Lung (tissue), 12 donors: ENCODE measurements around the gene GRM5. TPM values are rescaled to one million over a fixed set of nuclear protein-coding genes. Genes with fewer than 3 reads are reported as not detected.
"Not testable (repeated sequence)": the region's sequence is repeated elsewhere in the genome, so short reads cannot be mapped to it uniquely, and the experiment has no call there.

ENCODE experiments used
- ATAC-seq: fragments of 200-7000 bp; cut with Tn5 transposase; one replicate; pipeline ENCODE4 v1.9.1; 2020; ENCODE audit warnings: moderate number of reproducible peaks; ENCODE audit not compliant: insufficient read depth, low FRiP score
- DNase-seq, 3 donors: peaks; one replicate each; pipeline ENCODE4 v3.0.0-alpha.2; 2013 to 2017
- H3K27ac ChIP-seq, 2 donors: one replicate each; pipeline ENCODE4 v1.5.1; 2013; ENCODE audit warnings: mild to moderate bottlenecking in 2 of 2, moderate library complexity in 2 of 2, control low read depth in 1 of 2, inconsistent platforms in 1 of 2, low read depth in 1 of 2, low read length in 1 of 2
- H3K27me3 ChIP-seq, 3 donors: one replicate each; pipeline ENCODE4 v1.5.1; 2013; ENCODE audit warnings: low read length in 2 of 3; ENCODE audit not compliant: control insufficient read depth in 3 of 3, insufficient read depth in 3 of 3
- H3K36me3 ChIP-seq, 4 donors: one replicate each; pipeline ENCODE4 v1.5.1; 2013; ENCODE audit warnings: low read length in 4 of 4, mild to moderate bottlenecking in 1 of 4, moderate library complexity in 1 of 4; ENCODE audit not compliant: control insufficient read depth in 4 of 4, insufficient read depth in 4 of 4
- H3K4me1 ChIP-seq, 5 donors: one replicate each; pipeline ENCODE4 v1.5.1; 2013; ENCODE audit warnings: low read length in 5 of 5, mild to moderate bottlenecking in 2 of 5, moderate library complexity in 1 of 5; ENCODE audit not compliant: control insufficient read depth in 5 of 5, insufficient read depth in 5 of 5
- H3K4me3 ChIP-seq: one replicate; pipeline ENCODE4 v1.5.1; 2013; ENCODE audit warnings: mild to moderate bottlenecking, control low read depth, moderate library complexity
- H3K9ac ChIP-seq, 2 donors: one replicate each; pipeline ENCODE4 v1.5.1; 2013; ENCODE audit warnings: low read length in 2 of 2, control low read depth in 1 of 2; ENCODE audit not compliant: insufficient read depth in 1 of 2
- H3K9me3 ChIP-seq, 4 donors: one replicate each; pipeline ENCODE4 v1.5.1; 2013; ENCODE audit warnings: low read length in 3 of 4, mild to moderate bottlenecking in 1 of 4, moderate library complexity in 1 of 4; ENCODE audit not compliant: control insufficient read depth in 4 of 4, insufficient read depth in 3 of 4
- WGBS, 2 donors: extraction: QIAGEN DNeasy Blood & Tissue Kit; methylation state at CpG; one replicate each; pipeline ENCODE4 v1.1.7; 2013; 5-methylcytosine and 5-hydroxymethylcytosine counted together
- polyA plus RNA-seq, 2 donors: library from polyadenylated mRNA; stranded (reverse); fragments of 200-250 nt; gene quantifications; one replicate each; pipeline ENCODE4 v1.2.1, GENCODE V29; 2013
- total RNA-seq, 2 donors: library from RNA; depleted of rRNA in 1 of 2; stranded (reverse); fragments of >200 nt in 1 of 2; gene quantifications; one replicate each; pipeline ENCODE4 v1.2.1, GENCODE V29; 2014 to 2021
- TF ChIP-seq, protein P1 (sequence below): IDR thresholded peaks from 2 replicates; pipeline ENCODE4 v1.5.1; 2012; ENCODE audit warnings: mild to moderate bottlenecking; ENCODE audit errors: control extremely low read depth, extremely low read depth
- donor health status: control.
- donor health status: control.
- donor health status: Bipolar disorder and iron deficiency.
- donor health status: healthy.
- donor health status: DM: yes; HTN: yes; CAD: no.

GRM5 gene
- total and polyA plus RNA-seq, 4 donors: 0.02 to 1.2 (median 0.35) TPM

- WGBS, 2 donors: 82 to 85% methylated on average over 1 of the region's 1 CpG
- H3K4me1 ChIP-seq, H3K9me3 ChIP-seq: not testable (repeated sequence)
Observed at GRCh38 chr11:88917065-88917464, 148.7 kb downstream of the GRM5 start.

GRCh38 chr11:88909500-88909899 is 156.3 kb downstream of the GRM5 start:
- WGBS, 2 donors: 79 to 85% methylated on average over 2 of the region's 2 CpGs
- no peak for DNase-seq
- no peak overlapping the region for H3K27ac ChIP-seq
- ATAC-seq: no peak
- no peak overlapping the region for H3K9ac ChIP-seq
- H3K4me1 ChIP-seq: no peaks in the 10 kb centered on the region
- H3K9me3 ChIP-seq: no peaks in the 10 kb centered on the region
- H3K36me3 ChIP-seq: no peaks in the 10 kb centered on the region
- H3K27me3 ChIP-seq: no peaks in the 10 kb centered on the region
- TF ChIP-seq, protein P1, sequence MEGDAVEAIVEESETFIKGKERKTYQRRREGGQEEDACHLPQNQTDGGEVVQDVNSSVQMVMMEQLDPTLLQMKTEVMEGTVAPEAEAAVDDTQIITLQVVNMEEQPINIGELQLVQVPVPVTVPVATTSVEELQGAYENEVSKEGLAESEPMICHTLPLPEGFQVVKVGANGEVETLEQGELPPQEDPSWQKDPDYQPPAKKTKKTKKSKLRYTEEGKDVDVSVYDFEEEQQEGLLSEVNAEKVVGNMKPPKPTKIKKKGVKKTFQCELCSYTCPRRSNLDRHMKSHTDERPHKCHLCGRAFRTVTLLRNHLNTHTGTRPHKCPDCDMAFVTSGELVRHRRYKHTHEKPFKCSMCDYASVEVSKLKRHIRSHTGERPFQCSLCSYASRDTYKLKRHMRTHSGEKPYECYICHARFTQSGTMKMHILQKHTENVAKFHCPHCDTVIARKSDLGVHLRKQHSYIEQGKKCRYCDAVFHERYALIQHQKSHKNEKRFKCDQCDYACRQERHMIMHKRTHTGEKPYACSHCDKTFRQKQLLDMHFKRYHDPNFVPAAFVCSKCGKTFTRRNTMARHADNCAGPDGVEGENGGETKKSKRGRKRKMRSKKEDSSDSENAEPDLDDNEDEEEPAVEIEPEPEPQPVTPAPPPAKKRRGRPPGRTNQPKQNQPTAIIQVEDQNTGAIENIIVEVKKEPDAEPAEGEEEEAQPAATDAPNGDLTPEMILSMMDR: no peak
- H3K4me3 ChIP-seq: no peak overlapping the region

More at GRCh38 chr11:88917065-88917464, 148.7 kb downstream of the GRM5 start:
- ATAC-seq, H3K4me3 ChIP-seq, H3K27me3 ChIP-seq, H3K36me3 ChIP-seq, H3K27ac ChIP-seq, H3K9ac ChIP-seq, DNase-seq: not testable (repeated sequence)

GRCh38 chr11:88901436-88901835 is 164.3 kb downstream of the GRM5 start:
- not testable (repeated sequence) for H3K9ac ChIP-seq, H3K4me3 ChIP-seq, H3K27me3 ChIP-seq, H3K36me3 ChIP-seq, H3K4me1 ChIP-seq, H3K9me3 ChIP-seq, H3K27ac ChIP-seq, DNase-seq, ATAC-seq
- WGBS, 2 donors: 63 to 67% methylated on average over 2 of the region's 2 CpGs

- not testable (repeated sequence) for H3K9me3 ChIP-seq, H3K36me3 ChIP-seq, H3K27ac ChIP-seq, H3K9ac ChIP-seq, H3K27me3 ChIP-seq, H3K4me3 ChIP-seq, H3K4me1 ChIP-seq, ATAC-seq, DNase-seq
- WGBS, 2 donors: 84 to 86% methylated on average over 1 of the region's 1 CpG
Observed at GRCh38 chr11:88888855-88889254, 176.9 kb downstream of the GRM5 start.

GRCh38 chr11:88886796-88887195 is 179.0 kb downstream of the GRM5 start:
- WGBS, 2 donors: 52 to 53% methylated on average over 3 of the region's 3 CpGs
- no peak for ATAC-seq
- H3K4me3 ChIP-seq: no peak overlapping the region
- H3K9ac ChIP-seq: no peak overlapping the region
- H3K36me3 ChIP-seq: no peaks in the 10 kb centered on the region
- peaks cover 0 to 9% (median 4%) of the 10 kb centered on the region in 4 donors for H3K9me3 ChIP-seq
- TF ChIP-seq, protein P1: no peak
- H3K4me1 ChIP-seq: no peaks in the 10 kb centered on the region
- no peak for DNase-seq
- no peak overlapping the region for H3K27ac ChIP-seq
- no peaks in the 10 kb centered on the region for H3K27me3 ChIP-seq

DNA sequence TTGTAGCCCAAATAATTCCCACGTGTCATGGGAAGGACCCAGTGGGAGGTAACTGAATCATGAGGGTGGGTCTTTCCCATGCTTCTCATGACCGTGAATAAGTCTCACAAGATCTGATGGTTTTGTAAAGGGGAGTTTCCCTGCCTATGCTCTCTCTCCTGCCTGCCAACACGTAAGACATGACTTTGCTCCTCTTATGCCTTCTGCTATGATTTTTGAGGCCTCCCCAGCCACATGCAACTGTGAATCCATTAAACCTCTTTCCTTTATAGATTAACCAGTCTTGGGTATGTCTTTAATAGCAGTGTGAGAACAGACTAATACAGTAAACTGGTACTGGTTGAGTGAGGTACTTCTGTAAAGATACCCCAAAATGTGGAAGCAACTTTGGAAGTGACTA is 183.0 kb downstream of the GRM5 start:
- H3K4me3 ChIP-seq, DNase-seq, H3K9me3 ChIP-seq, H3K27ac ChIP-seq, H3K27me3 ChIP-seq, H3K9ac ChIP-seq, H3K4me1 ChIP-seq, ATAC-seq, H3K36me3 ChIP-seq: not testable (repeated sequence)
- WGBS, 2 donors: 82 to 92% methylated on average over 3 of the region's 3 CpGs
